NB4 (cell line): ENCODE data around the gene CHD9NB.

ENCODE experiments used
- CTCF ChIP-seq: IDR thresholded peaks from one replicate; pipeline ENCODE4 v1.5.1; 2012; ENCODE audit warnings: low read depth, low read length
- MAX ChIP-seq: IDR thresholded peaks from 2 replicates; pipeline ENCODE4 v1.6.1; 2011; ENCODE audit warnings: low read depth, low read length
- MYC ChIP-seq: IDR thresholded peaks from 2 replicates; pipeline ENCODE4 v1.6.1; 2011; ENCODE audit warnings: low read depth, low read length
- POLR2A ChIP-seq: IDR thresholded peaks from 2 replicates; pipeline ENCODE4 v1.6.1; 2011; ENCODE audit warnings: mild to moderate bottlenecking; ENCODE audit not compliant: insufficient read length; ENCODE audit errors: extremely low read depth

GRCh38 chr16:53029971-53030370, 22.7 kb downstream of the CHD9NB start:
- TF ChIP-seq MAX = no peak
- TF ChIP-seq POLR2A = no peak
- no peak for TF ChIP-seq CTCF
- TF ChIP-seq MYC = no peak
